HepG2 (cell line): ENCODE measurements around the gene MALRD1. TPM values are rescaled to one million over a fixed set of nuclear protein-coding genes. Genes with fewer than 3 reads are reported as not detected.

ENCODE experiments used
- ATAC-seq: fragments of 200-7000 bp; cut with Tn5 transposase; 3 replicates; pipeline ENCODE4 v1.9.1; 2020; ENCODE audit warnings: mild to moderate bottlenecking, moderate library complexity
- BruUV-seq: library from RNA; stranded (reverse); fragments of 400-500 nt; replicated peaks from 2 replicates; lab custom pipeline; 2021; lab: Mats Ljungman, UMichigan
- CTCF ChIA-PET: fragments of 300-600 bp; formaldehyde crosslinking; extraction: SDS; loops from one replicate; lab custom pipeline; 2021; ENCODE audit warnings: low total read pairs, inconsistent platforms, low intra/inter-chr PET ratio; lab: Yijun Ruan, JAX
- POLR2A ChIA-PET: fragments of 350-600 bp; sonication (Branson Sonifier 250); formaldehyde crosslinking; loops from one replicate; lab custom pipeline; 2020; ENCODE audit warnings: antibody characterized with exemption, inconsistent platforms; lab: Yijun Ruan, JAX
- DNase-seq: peaks from one replicate; pipeline ENCODE4 v3.0.0-alpha.2; 2015; ENCODE audit warnings: low spot score
- FAIRE-seq: peaks from 3 replicates; lab custom pipeline; 2011; peaks lifted over from hg19 to GRCh38; lab: Jason Lieb, UNC
- H2AFZ ChIP-seq: one replicate; pipeline ENCODE4 v1.6.1; 2011; ENCODE audit warnings: low read length, inconsistent platforms
- H3K27ac ChIP-seq: fragments of 300-600 bp; 3 replicates; pipeline ENCODE4 v1.8.0; 2011; ENCODE audit warnings: mixed run types, mild to moderate bottlenecking, mixed read lengths, low read length, inconsistent platforms; ENCODE audit not compliant: insufficient read depth; ENCODE audit errors: extremely low read length
- H3K27me3 ChIP-seq, 2 experiments: fragments of 200-600 bp in 1 of 2; 2 replicates in 1 of 2; 3 replicates in 1 of 2; pipeline versions ENCODE4 v1.6.0 to v1.8.0; 2011; ENCODE audit warnings: low read length in 2 of 2, mild to moderate bottlenecking in 2 of 2, moderate library complexity in 2 of 2, inconsistent platforms in 1 of 2; ENCODE audit not compliant: insufficient read depth in 2 of 2, control insufficient read depth in 1 of 2
- H3K36me3 ChIP-seq, 2 experiments: fragments of 200-600 bp in 1 of 2; replicated peaks in 1 of 2; 2 replicates in 1 of 2; 3 replicates in 1 of 2; pipeline versions ENCODE4 v1.5.1 to v1.8.0; 2011; ENCODE audit warnings: low read length in 2 of 2, inconsistent platforms in 1 of 2; ENCODE audit not compliant: insufficient read depth in 2 of 2, control insufficient read depth in 1 of 2
- H3K4me1 ChIP-seq: 2 replicates; pipeline ENCODE4 v1.5.1; 2012; ENCODE audit warnings: low read length, inconsistent platforms; ENCODE audit not compliant: insufficient read depth
- H3K4me2 ChIP-seq: 2 replicates; pipeline ENCODE4 v1.6.0; 2011; ENCODE audit warnings: low read depth, low read length, inconsistent platforms
- H3K4me3 ChIP-seq, 3 experiments: fragments of 200-600 bp in 1 of 3; sonication (generic), shearing (Covaris generic) in 1 of 3; replicated peaks in 1 of 3; 2 replicates each; pipeline ENCODE4 v1.5.1; 2011 to 2016; ENCODE audit warnings: low read length in 3 of 3, inconsistent platforms in 2 of 3, low read depth in 2 of 3, mild to moderate bottlenecking in 2 of 3, control low read depth in 1 of 3, mixed read lengths in 1 of 3; ENCODE audit not compliant: insufficient read depth in 1 of 3
- H3K79me2 ChIP-seq: one replicate; pipeline ENCODE4 v1.6.1; 2011; ENCODE audit warnings: low read length, inconsistent platforms; ENCODE audit not compliant: insufficient read depth
- H3K9ac ChIP-seq: 2 replicates; pipeline ENCODE4 v1.6.0; 2011; ENCODE audit warnings: mild to moderate bottlenecking, low read depth, low read length, inconsistent platforms; ENCODE audit not compliant: insufficient read depth
- H3K9me3 ChIP-seq: 2 replicates; pipeline ENCODE4 v1.5.1; 2012; ENCODE audit warnings: mild to moderate bottlenecking, low read length
- H4K20me1 ChIP-seq: 2 replicates; pipeline ENCODE4 v1.6.0; 2011; ENCODE audit warnings: inconsistent platforms, mild to moderate bottlenecking, low read length, moderate library complexity; ENCODE audit not compliant: insufficient read depth
- MNT ChIP-seq: fragments of 450-650 bp; IDR thresholded peaks from 2 replicates; pipeline ENCODE4 v1.6.1; 2016
- PAWR ChIP-seq: sonication (generic); formaldehyde crosslinking; IDR thresholded peaks from 2 replicates; pipeline ENCODE4 v1.4.0; 2020; ENCODE audit warnings: missing genetic modification reagents, mild to moderate bottlenecking, borderline replicate concordance
- PHF21A ChIP-seq: sonication (generic); formaldehyde crosslinking; IDR thresholded peaks from 2 replicates; pipeline ENCODE4 v1.5.0; 2020; ENCODE audit warnings: mild to moderate bottlenecking, missing genetic modification reagents
- RAD51 ChIP-seq: fragments of 450-650 bp; IDR thresholded peaks from 2 replicates; pipeline ENCODE4 v1.6.1; 2016; ENCODE audit warnings: borderline replicate concordance
- SIX1 ChIP-seq: sonication (generic); formaldehyde crosslinking; IDR thresholded peaks from 2 replicates; pipeline ENCODE4 v1.4.0; 2020; ENCODE audit warnings: missing genetic modification reagents, borderline replicate concordance
- SKIL ChIP-seq: sonication (generic); formaldehyde crosslinking; IDR thresholded peaks from 2 replicates; pipeline ENCODE4 v1.8.0; 2022; ENCODE audit warnings: missing genetic modification reagents, mild to moderate bottlenecking, moderate library complexity, borderline replicate concordance
- USF2 ChIP-seq, 2 experiments: sonication (generic) in 1 of 2; formaldehyde crosslinking in 1 of 2; IDR thresholded peaks; 2 replicates each; pipeline versions ENCODE4 v1.5.1 to v1.6.1; 2011 to 2020; ENCODE audit warnings: borderline replicate concordance in 1 of 2, low read depth in 1 of 2, low read length in 1 of 2, mild to moderate bottlenecking in 1 of 2, missing genetic modification reagents in 1 of 2, moderate library complexity in 1 of 2
- ZBTB25 ChIP-seq: IDR thresholded peaks from 2 replicates; pipeline ENCODE4 v1.6.1; 2018; ENCODE audit warnings: missing genetic modification reagents
- ZSCAN29 ChIP-seq: sonication (generic); formaldehyde crosslinking; conservative IDR thresholded peaks from 2 replicates; pipeline ENCODE4 v1.4.0; 2020; ENCODE audit warnings: mild to moderate bottlenecking, missing genetic modification reagents
- WGBS: methylation state at CpG from one replicate; pipeline ENCODE4 v1.1.6; 2017; ENCODE audit warnings: low lambda C conversion rate; 5-methylcytosine and 5-hydroxymethylcytosine counted together
- in situ Hi-C: cut with HindIII; loops from 2 replicates; pipeline ENCODE4 v1.10.0; 2017; ENCODE audit warnings: low pct_unique_long_range_greater_than_20kb; ENCODE audit not compliant: extremely low pct_ligation_motif_present
- intact Hi-C: fragments of 100-400 bp; cut with micrococcal nuclease; formaldehyde crosslinking; loops from one replicate; pipeline ENCODE4 v1.10.0; 2022; ENCODE audit not compliant: unreplicated experiment
- polyA plus RNA-seq, 8 experiments: library from polyadenylated mRNA; depleted of rRNA in 3 of 8; stranded (reverse) in 7 of 8; unstranded in 1 of 8; fragments of >200 nt; fragmentation: Illumina TruSeq in 4 of 8; extraction: Trizol in 4 of 8; gene quantifications; 2 replicates each; pipeline versions ENCODE4 v1.2.1 to v1.2.3, GENCODE V29; 2011 to 2016; ENCODE audit warnings: low read depth in 4 of 8, missing spikeins in 1 of 8, mixed read lengths in 1 of 8; ENCODE audit not compliant: insufficient read depth in 1 of 8
- total RNA-seq, 5 experiments: library from RNA; depleted of rRNA; stranded (reverse); fragments of >200 nt; fragmentation: Illumina TruSeq; extraction: Trizol; gene quantifications; 2 replicates each; pipeline ENCODE4 v1.2.3, GENCODE V29; 2016; ENCODE audit warnings: low read depth in 1 of 5

MALRD1 gene
- total and polyA plus RNA-seq, 2 of the 13 experiments (the other 11 are each of a cell fraction or from before 2014, with no cell fraction given) = 5.7 to 15.4 TPM

GRCh38 chr10:19668116-19668515 lies 619.5 kb downstream of the MALRD1 start (continued):
- TF ChIP-seq ZBTB25 (CRISPR knock-in tag) = no peak
- no peak for TF ChIP-seq SIX1 (CRISPR knock-in tag)
- no peak for TF ChIP-seq ZSCAN29 (CRISPR knock-in tag)
- no peak for TF ChIP-seq PAWR (CRISPR knock-in tag)
- TF ChIP-seq PHF21A (CRISPR knock-in tag) = no peak

- no peaks in the 10 kb centered on the region for H3K36me3 ChIP-seq
- no TSS peak for BruUV-seq
- H3K9me3 ChIP-seq = peaks cover 37% of the 10 kb centered on the region; the same call in 1 of the 2 replicates
- no peaks in the 10 kb centered on the region for H4K20me1 ChIP-seq
- intact Hi-C loops = no loop called here
- no peak for FAIRE-seq
- in situ Hi-C loops = no loop called here
- H2AFZ ChIP-seq = no peak overlapping the region
- no peaks in the 10 kb centered on the region for H3K27me3 ChIP-seq
- ChIA-PET POLR2A (no interaction called here), CTCF (no interaction called here)
- H3K4me3 ChIP-seq = no peak overlapping the region
- TF ChIP-seq SKIL (CRISPR knock-in tag) (no peak), MNT (no peak), RAD51 (peak; percentile 67; the same call in 1 of the 2 replicates), USF2 (IDR thresholded peaks at IDR 0.05; ENCODE audit: low read depth, low read length) (0 out of 2 replicates have a peak, but pooled peaks have one; percentile 40), USF2 (CRISPR knock-in tag; IDR thresholded peaks at IDR 0.05; ENCODE audit: borderline replicate concordance) (no peak)
- H3K79me2 ChIP-seq = no peaks in the 10 kb centered on the region
- H3K4me1 ChIP-seq = no peaks in the 10 kb centered on the region
- ATAC-seq = no peak
- WGBS = 43% methylated on average over 4 of the region's 4 CpGs
- no peak overlapping the region for H3K4me2 ChIP-seq
- H3K9ac ChIP-seq = no peak overlapping the region
- no peak for DNase-seq
- H3K27ac ChIP-seq = no peak overlapping the region
These were observed 627.5 kb downstream of the MALRD1 start for GRCh38 chr10:19676063-19676462.
